H9 (cell line): ENCODE data around the gene ARRDC2. TPM values are rescaled to one million over a fixed set of nuclear protein-coding genes. Genes with fewer than 3 reads are reported as not detected.

Source experiments
- DNase-seq: peaks from one replicate; pipeline ENCODE4 v3.0.0-alpha.2; 2017
- H2AFZ ChIP-seq: one replicate; pipeline ENCODE4 v1.6.1; 2013; ENCODE audit warnings: mild to moderate bottlenecking, low read length, control low read depth, moderate library complexity
- H2AK5ac ChIP-seq: 2 replicates; pipeline ENCODE4 v1.6.1; 2013; ENCODE audit warnings: low read length, control low read depth, mixed read lengths; ENCODE audit not compliant: insufficient read length
- H2BK120ac ChIP-seq: one replicate; pipeline ENCODE4 v1.6.1; 2013; ENCODE audit warnings: low read depth, mild to moderate bottlenecking, low read length, control low read depth, inconsistent platforms; ENCODE audit not compliant: poor library complexity, severe bottlenecking
- H2BK12ac ChIP-seq: 2 replicates; pipeline ENCODE4 v1.6.1; 2013; ENCODE audit warnings: low read length, control low read depth, mixed read lengths, low read depth; ENCODE audit not compliant: insufficient read length
- H2BK15ac ChIP-seq: 2 replicates; pipeline ENCODE4 v1.6.1; 2013; ENCODE audit warnings: low read depth, low read length, control low read depth
- H2BK20ac ChIP-seq: one replicate; pipeline ENCODE4 v1.6.1; 2013; ENCODE audit warnings: low read depth, mild to moderate bottlenecking, low read length, control low read depth, inconsistent platforms; ENCODE audit not compliant: poor library complexity, severe bottlenecking
- H2BK5ac ChIP-seq: 2 replicates; pipeline ENCODE4 v1.6.1; 2013; ENCODE audit warnings: low read length, control low read depth, mixed read lengths; ENCODE audit not compliant: insufficient read length
- H3K14ac ChIP-seq: 2 replicates; pipeline ENCODE4 v1.6.1; 2013; ENCODE audit warnings: low read length, control low read depth; ENCODE audit not compliant: insufficient read depth
- H3K18ac ChIP-seq: 2 replicates; pipeline ENCODE4 v1.6.1; 2013; ENCODE audit warnings: low read depth, mild to moderate bottlenecking, mixed read lengths, low read length, control low read depth; ENCODE audit not compliant: insufficient read length
- H3K23ac ChIP-seq: 2 replicates; pipeline ENCODE4 v1.6.1; 2013; ENCODE audit warnings: low read length, control low read depth, mixed read lengths, low read depth; ENCODE audit not compliant: insufficient read length
- H3K23me2 ChIP-seq: 2 replicates; pipeline ENCODE4 v1.6.1; 2013; ENCODE audit warnings: low read depth, mild to moderate bottlenecking, mixed read lengths, low read length, control low read depth; ENCODE audit not compliant: insufficient read length, poor library complexity, severe bottlenecking
- H3K27ac ChIP-seq: 2 replicates; pipeline ENCODE4 v1.5.1; 2013; ENCODE audit warnings: low read length, control low read depth, mixed read lengths, low read depth; ENCODE audit not compliant: insufficient read length
- H3K27me3 ChIP-seq: 2 replicates; pipeline ENCODE4 v1.6.1; 2013; ENCODE audit warnings: low read length, control low read depth, inconsistent platforms; ENCODE audit not compliant: insufficient read depth
- H3K4ac ChIP-seq: 2 replicates; pipeline ENCODE4 v1.6.1; 2013; ENCODE audit warnings: low read depth, mild to moderate bottlenecking, control low read depth, inconsistent platforms, low read length, moderate library complexity
- H3K4me1 ChIP-seq: 2 replicates; pipeline ENCODE4 v1.6.1; 2013; ENCODE audit warnings: low read length, control low read depth, inconsistent platforms; ENCODE audit not compliant: insufficient read depth
- H3K4me2 ChIP-seq: 2 replicates; pipeline ENCODE4 v1.6.1; 2013; ENCODE audit warnings: low read length, control low read depth, mixed read lengths; ENCODE audit not compliant: insufficient read length, insufficient read depth
- H3K56ac ChIP-seq: 2 replicates; pipeline ENCODE4 v1.6.1; 2013; ENCODE audit warnings: low read depth, mild to moderate bottlenecking, mixed read lengths, low read length, control low read depth; ENCODE audit not compliant: insufficient read length
- H3K79me1 ChIP-seq: 2 replicates; pipeline ENCODE4 v1.6.1; 2013; ENCODE audit warnings: low read depth, mild to moderate bottlenecking, moderate library complexity, low read length, control low read depth, inconsistent platforms; ENCODE audit not compliant: insufficient read depth, poor library complexity, severe bottlenecking
- H3K79me2 ChIP-seq: 2 replicates; pipeline ENCODE4 v1.6.1; 2013; ENCODE audit warnings: low read length, control low read depth, inconsistent platforms; ENCODE audit not compliant: insufficient read depth
- H3K9ac ChIP-seq: 2 replicates; pipeline ENCODE4 v1.6.1; 2013; ENCODE audit warnings: low read length, control low read depth, mixed read lengths; ENCODE audit not compliant: insufficient read length; ENCODE audit errors: extremely low read depth
- H3K9me3 ChIP-seq: one replicate; pipeline ENCODE4 v1.6.1; 2013; ENCODE audit warnings: low read depth, low read length, inconsistent platforms; ENCODE audit not compliant: control insufficient read depth
- H3T11ph ChIP-seq: one replicate; pipeline ENCODE4 v1.6.1; 2013; ENCODE audit warnings: mild to moderate bottlenecking, low read length, control low read depth, inconsistent platforms
- H4K20me1 ChIP-seq: one replicate; pipeline ENCODE4 v1.6.1; 2013; ENCODE audit not compliant: control insufficient read depth, insufficient read length, insufficient read depth
- H4K5ac ChIP-seq: 2 replicates; pipeline ENCODE4 v1.6.1; 2013; ENCODE audit warnings: low read depth, mild to moderate bottlenecking, mixed read lengths, low read length, control low read depth; ENCODE audit not compliant: insufficient read length
- H4K8ac ChIP-seq: replicated peaks from 2 replicates; pipeline ENCODE4 v1.6.1; 2013; ENCODE audit warnings: low read length, control low read depth, mixed read lengths, low read depth; ENCODE audit not compliant: insufficient read length
- H4K91ac ChIP-seq: 2 replicates; pipeline ENCODE4 v1.6.1; 2013; ENCODE audit warnings: low read depth, mild to moderate bottlenecking, moderate library complexity, mixed read lengths, low read length, control low read depth; ENCODE audit not compliant: insufficient read length
- H3K27ac Mint-ChIP-seq, 3 experiments: 2 replicates in 2 of 3; 3 replicates in 1 of 3; pipeline ENCODE4 v1.8.0; 2020 to 2021; ENCODE audit warnings: mixed read lengths in 3 of 3, mild to moderate bottlenecking in 1 of 3, moderate library complexity in 1 of 3
- H3K27me3 Mint-ChIP-seq: 2 replicates; pipeline ENCODE4 v1.8.0; 2021; ENCODE audit warnings: low read depth, mild to moderate bottlenecking, moderate library complexity, mixed read lengths
- H3K36me3 Mint-ChIP-seq, 3 experiments: 2 replicates in 2 of 3; 3 replicates in 1 of 3; pipeline ENCODE4 v1.8.0; 2020 to 2021; ENCODE audit warnings: low read depth in 3 of 3, mixed read lengths in 3 of 3; ENCODE audit not compliant: insufficient read depth in 1 of 3
- H3K4me1 Mint-ChIP-seq, 2 experiments: 2 replicates each; pipeline ENCODE4 v1.8.0; 2020; ENCODE audit warnings: mixed read lengths in 2 of 2
- H3K4me3 Mint-ChIP-seq, 2 experiments: 2 replicates in 1 of 2; 3 replicates in 1 of 2; pipeline ENCODE4 v1.8.0; 2020 to 2021; ENCODE audit warnings: mild to moderate bottlenecking in 2 of 2, mixed read lengths in 2 of 2, moderate library complexity in 1 of 2
- H3K9me3 Mint-ChIP-seq, 2 experiments: 2 replicates in 1 of 2; 3 replicates in 1 of 2; pipeline ENCODE4 v1.8.0; 2020; ENCODE audit warnings: mild to moderate bottlenecking in 2 of 2, mixed read lengths in 2 of 2, moderate library complexity in 1 of 2
- CTCF ChIP-seq: fragments of 200-600 bp; sonication (generic); conservative IDR thresholded peaks from 3 replicates; pipeline ENCODE4 v1.8.0; 2021; ENCODE audit warnings: antibody characterized with exemption, mild to moderate bottlenecking
- WGBS: extraction: QIAGEN DNeasy Blood & Tissue Kit; methylation state at CpG from one replicate; pipeline ENCODE4 v1.1.7; 2013; ENCODE audit warnings: missing lambda C conversion rate, low lambda C conversion rate, mixed read lengths; ENCODE audit not compliant: insufficient read length; ENCODE audit errors: extremely low coverage; 5-methylcytosine and 5-hydroxymethylcytosine counted together
- total RNA-seq: library from RNA; stranded (reverse); gene quantifications from 2 replicates; pipeline ENCODE4 v1.2.1, GENCODE V29; 2021

The ARRDC2 gene
- total RNA-seq, 1 experiment from 2014 or later, result 10.5 TPM

GRCh38 chr19:17998827-17999150, 9.2 kb upstream of the ARRDC2 start:
- no peak overlapping the region for H3K18ac ChIP-seq
- H3K23ac ChIP-seq, result no peak overlapping the region
- Mint-ChIP-seq H3K4me1 (peaks cover 6 to 13% of the 10 kb centered on the region in 2 experiments), H3K4me3 (no peak overlapping the region), H3K9me3 (no peaks in the 10 kb centered on the region), H3K27me3 (peaks cover 33% of the 10 kb centered on the region), H3K27ac (no peak overlapping the region), H3K36me3 (no peaks in the 10 kb centered on the region)
- no peak for DNase-seq
- no peaks in the 10 kb centered on the region for H3K79me1 ChIP-seq
- H4K5ac ChIP-seq, result no peak overlapping the region
- no peaks in the 10 kb centered on the region; the same call in 1 of the 2 replicates for H3K27me3 ChIP-seq
- H3K9ac ChIP-seq, result no peak overlapping the region
- no peak overlapping the region for H2BK15ac ChIP-seq
- H4K20me1 ChIP-seq, result no peaks in the 10 kb centered on the region
- peaks cover 11% of the 10 kb centered on the region for H3K23me2 ChIP-seq
- no peaks in the 10 kb centered on the region for H3K4me1 ChIP-seq
- no peak overlapping the region for H2BK20ac ChIP-seq
- H2AFZ ChIP-seq, result no peak overlapping the region
- H4K91ac ChIP-seq, result no peak overlapping the region
- no peak overlapping the region for H4K8ac ChIP-seq
- H2BK5ac ChIP-seq, result no peak overlapping the region
- H3K79me2 ChIP-seq, result no peaks in the 10 kb centered on the region
- no peak overlapping the region for H2BK12ac ChIP-seq
- no peak overlapping the region for H2BK120ac ChIP-seq
- no peak overlapping the region for H3K14ac ChIP-seq
- H3K9me3 ChIP-seq, result no peaks in the 10 kb centered on the region
- no peak overlapping the region for H3T11ph ChIP-seq
- no peak overlapping the region for H2AK5ac ChIP-seq
- no peak overlapping the region for H3K56ac ChIP-seq
- no CpG with 5 or more reads among the region's 5 CpGs for WGBS
- TF ChIP-seq CTCF, result no peak
- no peak overlapping the region for H3K4me2 ChIP-seq
- no peak overlapping the region for H3K4ac ChIP-seq
- H3K27ac ChIP-seq, result no peak overlapping the region
